ENCODE data around the gene GGTLC1.

- TF ChIP-seq CTCF (conservative IDR thresholded peaks at IDR 0.05 in 1 of 2, IDR thresholded peaks at IDR 0.05 in 1 of 2; ENCODE audit: extremely low read depth in 1 of 2, insufficient read depth in 1 of 2, low read depth in 1 of 2, low read length in 2 of 2) (no peak), EZH2 (IDR thresholded peaks at IDR 0.05; ENCODE audit: borderline replicate concordance, low read length) (no peak)
Observed at GRCh38 chr20:24001712-24002405, 13.3 kb upstream of the GGTLC1 start.
